Islet of Langerhans (tissue), 1 donor: ENCODE data around the gene PIGZ.

Source experiments
- FAIRE-seq: peaks from one replicate; lab custom pipeline; 2011; peaks lifted over from hg19 to GRCh38; lab: Jason Lieb, UNC

The PIGZ gene

GRCh38 chr3:196903740-196904139 lies 64.9 kb downstream of the PIGZ start:
- no peak for FAIRE-seq

- FAIRE-seq: no peak
Measured at GRCh38 chr3:196902296-196902695, 66.3 kb downstream of the PIGZ start.

- FAIRE-seq: no peak
Measured at GRCh38 chr3:196901768-196902167, 66.9 kb downstream of the PIGZ start.
